HG03175 (cell line): ENCODE data around the gene SMIM41.

Source experiments
- ATAC-seq: cut with Tn5 transposase; IDR thresholded peaks from one replicate; pipeline ENCODE4 v1.9.1; 2021; ENCODE audit warnings: mild to moderate bottlenecking, moderate library complexity; ENCODE audit not compliant: unreplicated experiment

The SMIM41 gene

DNA sequence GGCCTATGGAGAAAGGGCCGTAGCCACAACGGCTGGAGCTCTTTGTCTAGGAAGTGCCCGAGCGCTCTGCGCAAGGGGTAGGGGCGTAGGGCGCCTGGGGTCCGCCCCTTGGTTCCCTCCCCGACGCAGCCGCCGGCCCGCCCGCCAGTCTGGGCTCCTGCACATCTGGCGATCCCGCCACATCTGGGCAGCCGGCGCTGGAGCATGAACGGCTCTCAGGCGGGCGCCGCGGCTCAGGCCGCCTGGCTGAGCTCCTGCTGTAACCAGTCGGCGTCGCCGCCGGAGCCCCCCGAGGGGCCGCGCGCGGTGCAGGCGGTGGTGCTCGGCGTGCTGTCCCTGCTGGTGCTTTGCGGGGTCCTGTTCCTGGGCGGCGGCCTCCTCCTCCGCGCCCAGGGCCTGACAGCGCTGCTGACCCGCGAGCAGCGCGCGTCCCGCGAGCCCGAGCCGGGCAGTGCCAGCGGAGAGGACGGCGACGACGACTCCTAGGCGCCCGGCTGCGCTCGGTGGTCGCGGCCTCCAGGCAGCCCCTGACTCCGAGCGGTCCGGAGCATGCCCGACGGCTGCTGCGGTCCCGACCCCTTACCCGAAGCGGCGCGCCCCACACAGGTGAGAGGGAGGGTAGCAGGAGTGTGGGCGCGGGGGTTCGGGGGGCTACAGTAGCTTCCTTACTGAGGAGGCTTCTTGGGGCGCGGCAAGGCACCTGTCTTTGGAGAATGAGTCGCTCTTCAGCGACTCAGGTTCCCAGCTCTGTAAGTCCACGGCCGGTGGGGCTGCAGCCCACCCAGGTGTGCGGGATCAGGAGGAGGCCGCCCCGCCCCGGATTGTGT lies at the start of gene SMIM41:
TSS of gene SMIM41 (plus strand) at position 129 of the 827 bp plus-strand sequence. CDS start at position 205, 76 bp downstream.
- ATAC-seq: no peak

DNA sequence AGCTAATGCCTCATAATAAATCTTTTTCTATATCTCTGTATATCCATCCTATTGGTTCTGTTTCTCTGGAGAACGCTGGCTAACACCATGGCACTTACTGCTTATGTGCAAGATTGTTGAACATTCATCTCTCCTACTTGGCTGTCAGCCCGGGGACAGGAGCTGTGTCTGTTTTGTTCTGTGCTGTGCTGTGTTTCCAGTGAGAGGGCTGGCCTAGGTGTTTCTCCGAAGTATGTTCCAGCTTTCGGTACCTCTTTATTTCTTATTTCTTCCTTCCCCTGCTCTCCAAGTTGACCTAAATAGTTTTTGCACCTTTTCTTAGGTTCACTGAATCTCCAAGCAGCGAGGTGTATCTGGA lies 47.1 kb upstream of the SMIM41 start:
- no peak for ATAC-seq

DNA sequence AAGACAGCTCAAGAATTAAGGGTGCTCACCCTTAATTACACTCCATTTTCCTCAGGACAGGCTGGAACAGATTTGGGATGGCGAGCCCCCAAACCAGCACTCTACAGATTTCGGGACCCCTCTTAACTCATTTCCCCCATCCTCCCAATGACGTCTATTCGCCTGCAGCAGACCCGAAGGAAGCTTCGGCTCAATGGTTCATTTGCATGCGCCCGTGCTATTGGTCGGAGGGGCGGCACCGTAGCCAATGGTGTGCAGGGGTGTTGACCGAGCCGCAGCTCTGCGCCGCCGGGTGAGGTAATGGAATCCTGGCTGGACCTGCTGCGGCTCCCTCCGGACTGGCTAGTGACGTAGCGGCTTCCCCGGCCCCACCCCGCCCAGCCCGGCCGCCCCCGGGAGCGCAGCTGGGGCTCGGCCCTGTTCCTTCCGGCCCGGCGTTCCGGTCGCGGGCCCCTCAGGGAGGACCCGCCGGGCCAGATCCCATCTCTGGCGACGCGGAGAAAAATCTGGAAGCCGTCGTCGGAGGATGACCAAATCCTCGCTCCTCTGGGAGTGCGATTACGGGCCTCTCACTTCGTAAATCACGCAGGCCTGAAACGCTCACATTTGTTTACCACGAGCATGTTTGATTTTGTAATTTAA lies 46.6 kb upstream of the SMIM41 start:
- peak; percentile 91 for ATAC-seq

DNA sequence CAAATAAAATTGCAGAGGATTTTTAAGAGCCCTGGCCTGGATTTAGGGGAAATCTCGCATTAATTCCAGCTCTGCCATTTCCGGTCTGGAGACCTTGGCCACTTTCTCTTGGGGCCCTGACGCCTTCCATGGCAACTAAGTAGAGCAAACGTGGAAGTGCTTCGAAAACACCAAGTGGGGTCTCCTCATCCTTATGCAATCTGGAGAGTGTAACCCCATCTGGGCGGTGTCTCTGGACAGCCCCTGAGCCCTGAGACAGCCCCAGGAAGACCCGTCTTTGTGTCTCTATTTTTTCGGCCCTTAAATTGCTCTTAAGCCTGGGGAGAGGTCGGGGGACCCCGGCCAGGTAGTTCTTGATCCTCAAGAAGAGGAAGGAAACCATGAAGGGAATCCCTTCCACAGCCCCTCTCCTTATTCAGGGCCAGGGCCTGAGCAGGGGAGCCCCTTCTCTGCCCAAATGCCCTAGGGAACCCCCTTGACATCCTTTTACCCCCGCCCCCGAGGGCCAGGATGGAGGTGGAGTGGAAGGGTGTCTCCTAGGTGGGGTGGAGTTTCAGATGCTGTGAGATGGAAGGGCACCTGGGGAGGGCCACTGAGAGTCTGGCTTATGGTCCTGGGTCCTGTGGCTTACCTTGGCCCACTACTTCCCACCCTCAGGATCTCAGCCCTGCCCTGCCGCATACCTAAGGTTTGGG lies 45.9 kb upstream of the SMIM41 start:
- no peak for ATAC-seq

DNA sequence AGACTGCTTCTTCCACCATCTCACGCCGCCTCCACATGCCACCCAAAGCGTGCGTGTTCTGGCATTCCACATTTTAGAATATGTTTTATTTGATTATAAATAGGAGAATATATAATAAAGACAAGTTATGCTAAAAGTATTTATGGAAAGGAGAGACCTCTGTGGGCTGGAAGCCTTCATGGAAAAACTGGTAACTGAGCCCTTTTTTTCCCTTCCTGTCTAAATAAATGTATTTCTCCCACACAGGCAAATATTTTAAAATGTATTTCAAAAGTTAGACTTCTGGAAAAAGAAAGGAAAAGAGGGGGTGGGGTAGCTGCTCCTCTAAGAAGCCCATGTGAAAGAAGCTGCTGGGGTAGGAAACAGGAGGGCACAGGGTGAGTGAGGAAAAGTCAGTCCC lies 44.3 kb upstream of the SMIM41 start:
- ATAC-seq: no peak

DNA sequence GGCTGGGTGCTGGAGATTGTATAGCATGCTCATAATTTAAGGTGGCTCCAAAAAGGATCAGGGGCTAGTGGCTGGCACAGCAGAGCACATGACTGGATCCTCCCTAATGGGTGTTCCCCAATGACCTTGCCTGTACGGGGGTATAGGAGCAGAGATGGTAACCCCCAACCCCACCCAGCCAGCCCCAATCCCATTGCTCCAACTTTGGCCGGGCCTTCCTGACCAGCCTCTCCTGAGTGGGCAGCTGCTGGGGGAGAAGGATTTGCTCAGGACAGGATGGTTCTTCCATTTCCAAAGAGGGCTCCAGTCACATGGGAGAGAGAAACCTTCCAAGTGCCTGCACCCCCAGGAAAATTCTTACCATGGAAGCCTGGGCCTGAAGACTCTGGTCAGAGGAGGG lies 43.6 kb upstream of the SMIM41 start:
- no peak for ATAC-seq

DNA sequence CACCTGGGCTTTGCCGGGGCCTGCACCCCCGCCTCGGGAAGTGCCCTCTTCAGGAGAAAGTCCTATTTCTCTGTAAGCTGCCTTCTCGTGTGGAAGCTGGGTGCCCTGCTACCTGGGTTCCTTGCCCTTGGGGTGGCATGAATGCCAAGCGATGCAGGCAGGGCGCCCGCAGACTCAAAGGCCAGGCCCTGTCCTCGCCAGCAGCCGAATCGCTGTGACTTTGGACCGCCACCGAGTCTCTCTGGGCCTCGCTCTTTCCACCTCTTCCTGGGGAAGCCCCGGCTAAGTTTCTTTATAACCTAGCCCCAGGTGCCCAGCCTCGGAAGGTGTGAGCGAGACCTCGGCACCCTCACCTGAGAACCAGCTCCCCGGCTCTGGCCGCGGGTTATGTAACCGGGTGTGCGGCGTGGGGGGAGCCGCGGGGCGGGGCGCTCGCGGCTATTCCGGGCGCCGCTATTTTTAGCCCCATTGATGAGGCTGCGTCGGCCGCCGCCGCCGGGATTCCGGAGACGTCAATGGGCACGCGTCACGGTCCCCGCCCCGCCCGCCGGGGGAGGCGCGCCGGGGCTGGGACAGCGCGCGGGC lies 42.8 kb upstream of the SMIM41 start:
- ATAC-seq: peak; percentile 44

DNA sequence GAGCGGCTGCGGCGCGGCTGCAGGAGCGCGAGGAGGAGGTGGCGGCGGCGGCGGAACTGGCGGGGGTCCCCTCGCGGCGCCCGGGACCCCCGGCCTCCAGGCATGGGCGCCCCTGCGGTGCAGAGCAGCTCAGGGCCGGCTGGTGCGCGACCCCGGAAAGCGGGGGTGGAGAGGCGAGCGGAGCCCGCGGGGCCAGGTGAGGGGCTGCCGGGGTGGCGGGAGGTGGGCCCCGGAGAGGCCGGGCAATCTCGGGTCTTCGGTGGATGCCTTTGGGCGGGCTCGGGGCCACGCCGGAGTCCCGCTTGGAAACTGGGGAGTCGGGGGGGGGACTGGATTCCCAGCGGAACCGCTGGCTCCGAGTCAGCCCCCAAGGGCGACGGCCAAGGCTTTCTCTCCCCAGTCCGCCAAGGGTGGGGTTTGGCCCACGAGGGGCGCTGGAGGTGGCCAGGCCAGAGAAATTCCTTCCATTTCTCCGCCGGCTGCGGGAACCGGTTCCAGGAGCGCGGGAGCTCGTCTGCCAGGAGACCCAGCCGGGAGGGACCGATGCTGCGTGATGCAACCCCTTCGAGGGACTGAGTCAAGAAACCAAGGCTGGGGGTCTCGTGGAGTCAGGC lies 42.1 kb upstream of the SMIM41 start:
- ATAC-seq: no peak

DNA sequence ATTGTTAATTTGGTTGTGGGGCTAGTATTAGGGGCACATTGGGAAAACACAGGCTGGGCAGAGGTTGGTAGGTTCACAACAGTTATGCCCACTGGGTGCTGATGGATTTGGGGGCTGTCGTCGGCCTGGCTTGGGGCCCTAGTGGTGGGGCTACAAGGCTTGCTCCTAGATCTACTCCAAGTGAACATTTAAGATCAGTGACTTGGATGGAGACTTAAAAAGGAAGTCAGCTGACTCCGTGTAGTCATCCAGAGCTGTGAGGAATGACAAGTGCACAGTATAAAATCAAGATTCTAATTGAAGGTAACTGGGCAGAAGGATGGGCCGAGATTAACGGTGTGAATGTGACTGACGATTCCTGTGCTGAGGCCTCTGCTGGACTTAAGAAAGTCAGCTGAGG lies 41.1 kb upstream of the SMIM41 start:
- no peak for ATAC-seq

DNA sequence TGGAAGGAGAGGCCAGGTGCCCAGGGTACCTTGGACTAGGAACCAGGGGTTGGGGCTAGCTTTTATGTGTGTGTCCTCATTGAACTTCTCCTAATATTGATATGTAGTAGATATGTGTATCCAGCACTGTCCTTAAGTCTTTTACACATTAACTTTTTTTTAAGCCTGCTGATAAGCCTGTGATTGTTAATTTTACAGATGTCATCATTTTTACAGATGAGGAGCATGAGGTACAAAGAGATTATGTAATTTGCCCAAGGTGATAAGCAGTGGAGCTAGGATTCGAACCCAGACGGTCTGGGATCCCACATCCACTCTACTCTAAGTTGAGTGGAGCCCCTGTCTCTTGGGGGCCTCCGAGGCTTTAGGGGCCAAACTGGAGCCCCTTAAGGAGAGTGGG lies 38.5 kb upstream of the SMIM41 start:
- no peak for ATAC-seq

DNA sequence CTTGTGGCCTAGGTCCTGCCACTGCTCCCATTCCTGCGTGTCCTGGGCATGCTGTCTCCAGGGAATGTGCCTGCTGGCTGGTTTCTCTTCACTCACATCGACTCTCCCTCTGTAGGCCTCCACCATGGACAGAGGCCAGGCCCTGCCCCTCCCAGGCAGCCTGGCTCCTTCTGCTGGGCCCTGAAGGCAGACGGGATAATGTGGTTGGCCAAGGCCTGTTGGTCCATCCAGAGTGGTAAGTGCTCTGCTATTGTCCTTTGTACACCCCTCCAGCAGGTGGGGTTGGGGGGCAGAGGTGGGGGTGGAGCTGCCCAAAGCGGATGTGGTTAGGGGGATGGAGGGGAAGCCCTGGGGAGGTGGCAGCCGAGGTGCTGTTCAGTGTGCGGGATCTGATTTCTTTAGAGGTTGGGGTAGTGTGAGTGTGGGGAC lies 37.8 kb upstream of the SMIM41 start:
- ATAC-seq: no peak

DNA sequence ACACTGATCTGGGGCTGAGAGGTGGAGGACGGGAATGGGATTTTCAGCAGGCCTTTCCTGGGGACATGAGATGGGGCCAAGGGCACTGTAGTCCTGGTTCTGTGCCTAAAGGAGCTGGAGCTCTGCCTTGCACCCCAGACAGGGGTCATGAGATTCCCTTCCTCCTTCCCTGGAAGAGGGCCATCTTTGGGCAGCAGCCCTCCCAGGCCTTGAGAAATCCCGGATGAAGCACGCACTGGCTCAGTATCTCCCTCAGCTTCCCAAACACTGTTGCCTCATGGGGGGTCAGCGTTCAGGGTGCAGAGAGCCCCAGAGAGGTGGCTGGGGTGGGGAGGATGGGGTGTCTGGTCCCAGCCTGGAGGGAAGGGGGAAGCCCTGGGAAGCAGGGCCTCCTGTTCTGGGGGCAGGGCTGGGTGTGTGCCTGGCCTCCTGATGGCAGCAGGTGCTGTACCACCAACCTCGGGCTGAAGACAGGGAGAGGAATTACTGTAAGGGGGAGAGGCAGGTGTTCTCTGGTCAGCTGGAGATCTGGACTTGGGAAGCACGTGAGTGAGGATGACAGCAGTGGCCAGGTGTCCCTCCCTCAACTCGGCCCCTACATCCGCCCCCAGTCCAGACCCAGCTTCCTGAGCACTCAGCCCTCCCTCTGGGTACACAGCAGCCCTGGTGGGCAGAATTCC lies 36.7 kb upstream of the SMIM41 start:
- no peak for ATAC-seq

DNA sequence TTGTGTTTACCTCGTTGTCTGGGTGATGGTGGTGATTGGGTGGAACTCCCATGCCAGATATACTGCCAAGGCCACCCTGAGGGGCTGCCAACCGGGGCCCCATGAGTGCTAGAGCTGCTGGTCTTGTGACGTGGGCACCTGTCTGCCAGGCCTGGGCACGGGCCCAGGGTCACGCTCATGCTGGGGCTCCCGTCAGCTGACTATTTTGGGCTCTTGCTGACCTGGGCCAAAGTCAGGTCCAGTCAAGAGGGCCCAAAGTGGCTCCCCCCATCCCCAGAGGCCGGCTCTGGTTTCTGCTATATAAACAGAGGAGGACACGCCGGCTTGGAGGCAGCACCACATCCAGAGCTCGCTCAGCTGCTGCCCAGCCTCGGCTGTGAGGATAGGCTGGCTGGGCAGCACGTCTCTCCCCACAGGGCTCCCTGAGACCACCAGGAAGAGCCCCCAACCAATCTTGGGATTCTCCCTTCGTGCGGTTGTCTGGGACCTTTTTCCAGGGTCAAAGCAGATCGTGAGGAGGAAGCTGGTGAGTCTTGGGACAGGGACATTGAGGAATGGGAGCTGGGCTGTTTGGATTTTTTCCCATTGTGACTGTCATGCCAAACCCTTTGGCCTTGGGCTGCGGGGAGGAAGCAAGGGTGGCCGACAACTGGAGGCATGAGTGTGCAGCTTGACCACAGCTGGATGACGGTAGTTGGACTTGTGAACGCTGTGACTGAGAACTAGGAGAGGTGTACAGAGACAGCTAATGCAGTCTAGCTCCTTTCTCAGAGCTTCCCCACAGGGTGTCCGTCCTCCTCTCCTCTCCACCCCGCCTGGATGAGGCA lies 35.9 kb upstream of the SMIM41 start:
- ATAC-seq: no peak

DNA sequence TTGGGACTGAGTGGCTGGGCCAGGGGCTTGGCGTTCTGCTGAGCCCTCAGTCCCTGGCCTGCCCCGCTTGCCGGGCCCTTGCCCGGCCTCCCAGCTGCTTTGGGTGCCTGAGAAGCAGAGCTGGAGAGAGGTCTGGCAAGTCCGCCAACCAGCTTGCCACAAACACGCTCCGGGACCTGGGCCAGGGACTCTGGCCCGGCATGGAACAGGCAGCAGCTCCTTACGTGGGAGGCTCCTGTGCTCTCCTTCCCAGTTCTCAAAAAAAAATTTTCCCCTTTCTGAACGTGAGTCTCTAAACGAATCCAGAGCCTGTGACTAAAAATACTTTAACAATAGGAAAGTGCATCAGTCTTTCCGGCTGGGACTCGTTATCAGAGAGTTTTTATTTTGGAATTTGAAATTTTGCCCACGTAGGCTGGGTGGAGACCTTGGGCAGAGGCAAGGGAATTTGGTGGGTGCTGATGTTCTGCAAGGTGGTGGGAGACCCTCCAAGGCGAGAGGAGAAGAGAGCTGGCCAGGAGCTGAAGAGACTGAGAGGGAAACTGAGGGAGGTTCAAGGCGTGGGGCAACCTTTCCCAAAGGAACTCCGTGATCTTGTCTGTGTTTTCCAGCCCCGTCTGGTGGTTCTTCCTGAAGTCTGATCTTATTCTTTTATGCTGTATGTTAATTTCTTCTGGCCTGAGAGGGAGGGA lies 35.1 kb upstream of the SMIM41 start:
- ATAC-seq: no peak

DNA sequence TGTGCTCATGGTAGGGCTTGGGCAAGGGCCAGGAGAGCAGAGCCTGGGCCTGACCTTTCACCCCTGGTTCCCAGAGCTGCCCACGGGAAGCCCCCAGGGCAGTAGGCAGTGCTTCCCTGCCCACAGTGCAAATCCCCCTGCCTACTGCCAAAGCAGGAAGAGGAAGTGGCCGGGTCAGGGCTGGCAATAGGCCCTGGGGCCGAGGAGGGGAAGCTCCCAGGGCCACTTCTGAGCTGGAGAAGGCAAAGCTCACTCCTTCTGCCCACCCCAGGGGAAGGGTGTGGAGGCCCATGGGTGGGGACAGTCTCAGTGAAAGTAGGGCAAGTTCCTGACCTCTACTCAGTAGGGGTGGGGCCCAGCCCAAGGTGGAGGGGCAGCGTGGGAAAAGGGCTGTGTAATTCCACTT lies 33.7 kb upstream of the SMIM41 start:
- ATAC-seq: no peak

DNA sequence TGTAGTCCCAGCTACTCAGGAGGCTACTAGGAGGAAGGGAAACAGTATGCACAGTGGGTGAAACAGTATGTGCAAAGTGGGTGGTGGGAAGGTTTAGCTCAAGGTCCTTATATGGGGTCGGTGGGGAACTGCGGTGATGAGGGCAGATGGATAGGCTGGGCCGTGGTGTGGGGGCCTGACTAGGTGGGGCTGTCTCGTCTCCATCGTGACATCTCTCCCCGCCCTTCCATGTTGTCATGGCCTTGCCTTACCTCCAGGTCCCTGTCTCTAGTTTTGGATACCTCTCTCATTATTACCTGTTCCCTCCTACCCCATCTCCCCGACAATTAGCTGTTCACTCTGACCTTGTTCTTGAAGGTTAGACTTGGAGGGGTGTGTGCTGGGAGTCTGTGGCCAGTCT lies 32.6 kb upstream of the SMIM41 start:
- no peak for ATAC-seq

DNA sequence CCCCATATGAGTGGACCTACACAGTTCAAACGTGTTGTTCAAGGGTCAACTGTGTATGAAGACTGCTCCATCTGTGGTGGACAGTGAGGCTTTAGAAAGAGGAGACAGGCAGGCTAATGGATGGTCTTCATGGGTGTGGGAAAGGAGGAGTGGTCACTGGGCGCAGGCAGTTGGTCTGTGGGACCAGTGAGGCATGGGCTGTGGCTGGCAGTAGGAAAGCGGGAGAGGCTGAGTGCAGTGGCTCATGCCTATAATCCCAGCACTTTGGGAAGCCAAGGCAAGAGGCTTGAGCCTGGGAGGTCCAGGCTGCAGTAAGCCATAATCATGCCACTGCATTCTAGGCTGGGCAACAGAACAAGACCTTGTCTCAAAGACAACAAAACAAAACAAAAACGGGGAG lies 30.2 kb upstream of the SMIM41 start:
- ATAC-seq: no peak

DNA sequence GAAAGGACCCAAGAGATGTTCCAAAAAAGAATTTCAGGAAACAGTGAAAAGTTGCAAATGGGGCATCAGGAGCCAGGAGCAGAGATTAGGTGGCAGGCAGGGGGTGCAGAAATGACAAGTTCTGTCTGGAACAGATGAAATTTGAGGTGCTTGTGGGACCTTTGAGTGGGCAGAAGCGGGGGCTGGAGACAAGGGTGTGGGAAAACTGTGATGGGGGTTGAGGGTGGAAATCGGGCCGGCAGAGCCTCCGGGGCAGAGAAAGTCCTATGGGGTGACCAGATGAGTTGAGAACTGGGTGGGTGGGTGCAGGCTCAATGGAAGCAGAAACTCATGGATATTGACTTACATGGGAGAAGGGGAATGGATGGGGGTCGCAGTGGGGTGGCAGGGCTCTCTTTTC lies 29.8 kb upstream of the SMIM41 start:
- ATAC-seq: no peak

DNA sequence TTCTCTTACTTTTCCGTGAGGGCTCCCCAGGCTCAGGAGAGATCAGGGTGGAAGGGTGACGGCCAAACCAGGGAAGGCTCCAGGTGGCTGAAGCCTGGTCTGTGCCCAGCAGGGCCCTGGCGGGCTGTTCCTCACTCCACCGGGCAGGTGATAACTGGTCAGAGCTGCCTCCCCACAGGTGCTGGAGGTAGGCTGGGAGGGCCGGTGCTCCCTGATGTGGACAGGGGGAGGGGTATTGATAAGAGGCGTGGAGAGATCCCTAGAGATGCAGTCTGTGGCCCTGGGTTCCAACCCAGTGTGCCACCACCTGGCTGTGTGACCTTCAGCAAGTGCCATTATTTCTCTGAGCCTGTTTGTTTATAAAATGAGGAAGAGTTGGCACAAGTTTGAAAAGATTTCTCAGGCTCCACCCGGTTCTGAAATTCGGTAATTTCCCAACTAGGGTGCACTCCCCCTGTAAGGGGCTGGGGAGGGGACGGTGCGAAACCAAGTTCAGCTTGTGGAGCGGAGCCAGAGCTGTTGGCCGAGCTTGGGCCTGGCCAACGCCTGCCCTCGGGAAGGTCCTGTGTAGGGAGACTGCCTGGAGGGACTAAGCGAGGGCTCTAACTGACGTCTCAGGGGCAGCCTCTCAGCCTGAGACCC lies 29.3 kb upstream of the SMIM41 start:
- no peak for ATAC-seq
